Activated CD4-positive, CD25-positive, alpha-beta regulatory T cell treated with anti-CD3 and anti-CD28 coated beads, Interleukin-2, amount 50 U/mL, for 72 hours (primary cell): ENCODE results near the gene BMPR1A.
A peak's percentile ranks its signal among the peaks of the same experiment; 100 is the strongest.

Experiments
- DNase-seq: peaks from one replicate; pipeline ENCODE4 v3.0.0; 2021

Gene BMPR1A

GRCh38 chr10:86958116-86958900 is 201.9 kb downstream of the BMPR1A start, which contains the start of gene SNCG:
Gene SNCG, plus strand, starts transcription at chr10:86958599. Its CDS starts 99 bp downstream, at chr10:86958698.
- DNase-seq, result no peak

- no peak for DNase-seq
Measured at GRCh38 chr10:86958901-86959736, 202.7 kb downstream of the BMPR1A start.

GRCh38 chr10:86959737-86960002 is 203.3 kb downstream of the BMPR1A start:
- no peak for DNase-seq

DNA sequence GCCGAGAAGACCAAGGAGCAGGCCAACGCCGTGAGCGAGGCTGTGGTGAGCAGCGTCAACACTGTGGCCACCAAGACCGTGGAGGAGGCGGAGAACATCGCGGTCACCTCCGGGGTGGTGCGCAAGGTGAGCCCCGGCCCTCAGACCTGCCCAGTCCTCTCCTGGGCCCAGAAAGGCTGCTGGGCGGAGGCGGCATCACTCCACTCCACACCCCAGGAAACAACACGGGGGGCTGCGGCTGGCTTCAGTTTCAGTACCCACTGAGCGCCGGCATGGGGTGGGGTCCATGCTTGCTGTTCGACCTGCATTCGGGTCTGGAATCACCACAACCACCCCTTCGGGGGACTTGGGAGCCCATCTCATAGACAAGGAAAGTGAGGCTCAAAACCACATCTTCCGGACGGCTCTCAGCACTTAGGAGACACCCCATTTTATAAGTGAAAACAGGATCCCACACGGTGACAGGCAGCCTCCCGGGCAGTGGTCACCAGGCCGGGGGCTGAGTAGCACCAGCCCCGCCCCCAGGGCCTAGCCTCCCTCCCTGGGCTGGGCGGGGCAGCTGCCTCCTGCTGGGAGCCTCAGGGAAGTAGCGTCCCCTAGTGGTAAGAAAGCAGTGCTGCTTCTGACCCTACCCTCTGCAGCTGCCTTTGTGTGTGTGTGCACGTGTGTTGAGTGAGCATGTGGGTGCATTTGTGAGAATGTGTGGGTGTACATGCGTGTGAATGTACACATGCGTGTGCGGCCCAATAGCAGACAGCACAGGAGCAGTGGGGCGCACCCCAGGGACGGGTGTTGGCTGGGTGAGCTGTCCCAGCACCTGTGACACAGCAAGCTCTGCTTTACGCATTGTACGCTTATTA is 203.8 kb downstream of the BMPR1A start:
- peak; percentile 33 for DNase-seq

DNA sequence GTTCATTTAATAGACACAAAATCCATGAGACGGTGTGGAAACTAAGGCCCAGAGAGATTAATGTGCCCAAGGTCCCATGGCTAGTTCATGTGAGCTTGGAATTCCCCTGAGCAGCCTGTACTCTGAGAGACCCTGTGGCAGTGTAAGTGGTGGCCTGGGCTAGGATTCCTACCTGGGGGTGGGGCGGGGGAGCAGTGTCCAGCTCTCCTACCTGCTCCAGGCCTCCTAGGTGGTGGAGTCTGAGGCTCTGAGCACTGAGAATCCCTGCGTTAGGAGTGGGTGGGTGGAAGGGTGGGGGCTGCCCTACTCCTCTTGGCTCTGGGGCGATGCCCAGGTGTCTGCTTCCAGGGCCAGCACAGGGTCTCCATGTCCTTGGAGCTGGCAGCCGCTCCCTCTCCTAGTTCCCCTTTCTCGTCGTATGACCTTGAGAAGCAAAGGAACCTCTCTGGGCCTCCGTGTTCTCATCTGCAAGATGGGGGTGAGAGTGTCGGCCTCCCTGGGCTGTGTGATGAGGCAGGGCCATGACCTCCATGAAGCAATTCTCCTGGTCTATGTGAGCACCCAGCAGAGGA is 204.5 kb downstream of the BMPR1A start:
- DNase-seq, result no peak

DNA sequence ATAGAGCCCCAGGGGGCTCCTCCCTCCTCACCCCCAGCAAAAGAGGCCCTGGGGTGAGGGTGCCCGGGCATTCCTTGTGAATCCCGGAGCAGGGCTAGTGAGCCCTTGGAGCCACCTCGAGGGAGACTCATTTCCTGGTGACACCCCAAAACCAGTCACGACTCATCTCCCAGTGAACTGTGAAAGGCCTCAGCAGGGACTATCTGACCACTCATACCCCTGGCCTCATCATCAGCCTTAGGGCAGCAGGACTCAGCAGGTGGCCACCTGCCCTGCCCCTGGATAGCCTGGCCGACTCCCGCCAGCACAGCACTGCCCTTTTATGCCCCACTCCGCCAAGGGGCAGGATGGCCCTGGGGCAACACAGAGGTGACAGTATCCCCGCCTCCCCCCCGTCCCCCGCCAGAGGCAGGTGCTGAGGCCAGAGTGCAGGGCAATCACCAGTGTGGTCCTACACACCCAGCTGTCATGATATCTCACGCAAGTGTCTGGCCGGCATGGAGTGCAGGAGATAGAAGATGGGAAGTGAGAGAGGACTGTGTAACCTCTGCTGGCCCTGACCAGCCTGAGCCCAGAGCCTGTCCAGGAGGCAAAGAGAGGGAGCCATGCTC is 205.2 kb downstream of the BMPR1A start:
- DNase-seq, result peak; percentile 25

- DNase-seq, result no peak
Measured at GRCh38 chr10:86962136-86962980, 205.9 kb downstream of the BMPR1A start.

DNA sequence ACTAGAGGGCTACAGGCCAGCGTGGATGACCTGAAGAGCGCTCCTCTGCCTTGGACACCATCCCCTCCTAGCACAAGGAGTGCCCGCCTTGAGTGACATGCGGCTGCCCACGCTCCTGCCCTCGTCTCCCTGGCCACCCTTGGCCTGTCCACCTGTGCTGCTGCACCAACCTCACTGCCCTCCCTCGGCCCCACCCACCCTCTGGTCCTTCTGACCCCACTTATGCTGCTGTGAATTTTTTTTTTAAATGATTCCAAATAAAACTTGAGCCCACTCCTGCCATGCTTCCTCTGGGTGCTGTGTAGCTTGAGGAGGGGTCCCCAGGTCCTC is 206.5 kb downstream of the BMPR1A start:
- no peak for DNase-seq

DNA sequence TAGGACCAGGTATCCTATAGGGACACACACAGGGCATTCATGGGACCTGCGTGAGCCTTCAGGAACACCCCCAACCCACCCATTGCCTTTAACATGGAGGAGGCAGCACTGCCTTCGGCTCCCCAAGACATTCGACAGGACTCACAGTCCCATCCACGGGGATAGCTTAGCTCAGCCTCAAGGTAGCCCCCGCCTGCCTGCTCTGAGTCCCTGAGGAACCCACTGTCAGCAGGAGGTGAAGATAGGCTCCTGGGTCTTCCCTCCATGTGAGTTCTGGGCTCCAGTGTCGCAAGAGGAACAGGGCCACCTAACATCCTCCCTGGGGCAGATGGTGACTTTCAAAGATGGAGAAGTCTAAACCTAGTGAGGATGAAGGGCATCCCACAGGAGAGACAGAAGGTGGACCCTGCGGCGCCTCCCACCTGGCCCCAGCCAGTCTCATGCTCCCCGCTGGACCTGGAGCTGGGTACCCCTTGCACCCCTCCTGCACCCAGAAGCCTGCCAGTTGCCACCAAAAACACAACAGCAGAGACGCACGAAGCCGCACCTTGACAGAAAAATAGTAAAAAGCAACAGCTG is 207.0 kb downstream of the BMPR1A start:
- DNase-seq, result no peak

DNA sequence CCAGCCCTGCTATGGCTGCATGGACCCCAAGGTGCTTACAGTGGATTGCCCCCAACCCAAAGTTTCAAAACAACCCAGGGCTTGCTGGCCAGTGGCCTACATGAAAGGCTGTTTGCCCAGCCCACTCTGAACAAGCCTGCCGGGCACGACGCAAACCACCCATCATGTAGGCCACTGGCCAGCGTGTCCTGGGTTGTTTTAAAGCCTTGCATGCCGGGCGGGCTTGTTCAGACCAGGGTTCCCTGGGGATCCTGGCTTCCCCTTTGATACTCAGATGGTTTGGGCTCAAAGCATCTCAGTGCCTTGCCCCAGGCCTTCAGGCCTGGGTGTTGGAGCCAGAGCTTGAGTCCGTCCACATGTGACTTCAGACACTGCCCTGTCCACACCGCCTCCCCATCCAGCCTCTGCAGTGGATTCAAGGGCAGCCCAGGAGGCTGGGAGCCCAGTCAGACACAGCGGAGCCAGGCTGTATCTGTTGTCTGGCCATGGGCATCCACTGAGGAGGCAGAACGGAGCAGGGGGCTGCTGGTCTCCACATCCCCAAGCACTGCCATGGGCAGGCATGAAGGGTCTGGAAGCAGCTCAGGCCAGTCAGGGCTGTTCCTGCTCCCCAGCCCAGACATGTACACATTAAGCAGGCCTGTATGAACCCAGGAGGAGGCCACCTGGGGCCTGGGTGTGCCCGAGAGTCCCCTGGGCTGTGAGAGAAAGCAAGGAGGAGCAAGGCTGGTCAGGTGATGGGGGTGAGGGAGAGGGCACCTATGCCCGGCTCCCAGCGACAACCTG is 207.8 kb downstream of the BMPR1A start:
- DNase-seq, result no peak

DNA sequence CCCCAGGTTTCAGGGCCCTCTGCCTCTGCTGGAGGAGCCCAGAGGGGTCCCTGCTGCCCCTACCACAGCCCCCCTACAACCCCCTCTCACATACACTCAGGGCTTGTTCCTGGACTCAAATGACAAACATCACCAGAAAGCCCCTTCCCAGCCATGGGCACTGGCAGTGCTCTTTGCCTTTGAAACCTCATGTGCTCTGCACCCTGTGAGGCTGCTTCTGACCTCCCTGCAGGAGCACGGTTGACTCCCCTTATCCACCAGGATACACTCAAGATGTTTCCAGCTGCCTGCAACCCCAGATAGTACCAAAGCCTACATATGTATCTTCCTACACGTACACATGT is 208.4 kb downstream of the BMPR1A start:
- DNase-seq, result no peak

DNA sequence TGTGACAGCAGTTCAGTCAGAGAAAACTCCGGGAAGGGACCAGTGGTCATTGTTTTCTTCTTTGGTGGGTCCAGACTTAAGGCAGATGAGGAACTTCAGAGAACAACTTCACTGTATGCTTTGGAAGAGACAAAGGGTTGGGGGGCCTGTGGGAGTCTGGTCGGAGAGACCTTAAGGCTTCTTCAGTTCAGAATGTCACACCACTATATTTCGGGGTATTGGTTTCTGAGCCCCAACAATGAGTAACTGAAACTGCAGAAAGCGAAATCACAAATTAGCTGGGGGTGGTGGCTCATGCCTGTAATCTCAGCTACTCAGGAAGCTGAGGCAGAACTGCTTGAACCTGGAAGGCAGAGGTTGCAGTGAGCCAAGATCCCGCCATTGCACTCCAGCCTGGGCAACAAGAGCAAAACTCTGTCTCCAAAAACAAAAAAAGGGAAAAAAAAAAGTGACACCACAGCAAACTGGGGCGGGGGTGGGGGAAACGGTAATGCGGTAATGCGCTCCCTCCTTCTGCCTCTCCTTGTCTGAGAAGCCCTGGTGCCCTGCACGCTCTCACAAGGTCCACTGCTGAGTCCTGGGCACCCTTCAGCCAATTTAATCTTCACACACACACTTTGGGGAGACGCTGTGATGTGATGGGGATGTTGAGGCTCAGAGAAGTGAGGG is 209.7 kb downstream of the BMPR1A start:
- DNase-seq, result no peak

- DNase-seq, result no peak
Measured at GRCh38 chr10:86967481-86967941, 211.1 kb downstream of the BMPR1A start.

DNA sequence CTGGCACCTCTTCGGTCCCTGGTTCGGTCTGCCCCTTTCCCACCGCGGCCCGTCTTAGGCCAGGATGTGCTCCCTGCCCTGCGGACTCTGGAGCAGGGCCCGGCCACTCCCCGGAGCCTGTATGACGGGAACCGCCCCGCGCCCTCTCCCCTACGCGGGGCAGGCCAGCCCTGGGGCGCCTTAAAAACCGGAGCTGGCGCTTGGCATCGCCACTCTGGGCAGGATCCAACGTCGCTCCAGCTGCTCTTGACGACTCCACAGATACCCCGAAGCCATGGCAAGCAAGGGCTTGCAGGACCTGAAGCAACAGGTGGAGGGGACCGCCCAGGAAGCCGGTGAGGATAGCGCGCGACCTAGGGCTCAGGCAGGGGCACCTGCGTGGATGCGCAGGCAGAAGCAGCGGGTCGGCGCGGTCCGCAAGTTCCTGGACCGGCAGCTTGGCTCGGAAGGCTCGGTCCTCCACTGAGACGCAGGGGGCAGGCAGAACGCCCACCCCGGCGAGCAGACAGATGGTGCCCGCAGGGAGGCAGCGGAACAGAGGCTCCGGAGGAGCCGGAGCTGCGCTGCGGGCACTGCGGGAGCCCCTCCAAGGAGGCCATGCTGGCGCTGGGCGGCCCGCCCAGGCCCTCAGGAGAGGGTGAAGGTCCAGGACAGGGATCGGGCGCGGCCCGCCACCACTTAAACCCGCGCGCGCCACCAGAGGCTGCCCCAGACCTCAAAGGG is 212.0 kb downstream of the BMPR1A start, which contains the start of gene ADIRF:
ADIRF (plus strand) TSS at position 212 of the 723 bp plus-strand sequence; CDS start at position 275, 63 bp downstream.
- no peak for DNase-seq

GRCh38 chr10:86968994-86969355 is 212.6 kb downstream of the BMPR1A start:
- DNase-seq, result no peak

DNA sequence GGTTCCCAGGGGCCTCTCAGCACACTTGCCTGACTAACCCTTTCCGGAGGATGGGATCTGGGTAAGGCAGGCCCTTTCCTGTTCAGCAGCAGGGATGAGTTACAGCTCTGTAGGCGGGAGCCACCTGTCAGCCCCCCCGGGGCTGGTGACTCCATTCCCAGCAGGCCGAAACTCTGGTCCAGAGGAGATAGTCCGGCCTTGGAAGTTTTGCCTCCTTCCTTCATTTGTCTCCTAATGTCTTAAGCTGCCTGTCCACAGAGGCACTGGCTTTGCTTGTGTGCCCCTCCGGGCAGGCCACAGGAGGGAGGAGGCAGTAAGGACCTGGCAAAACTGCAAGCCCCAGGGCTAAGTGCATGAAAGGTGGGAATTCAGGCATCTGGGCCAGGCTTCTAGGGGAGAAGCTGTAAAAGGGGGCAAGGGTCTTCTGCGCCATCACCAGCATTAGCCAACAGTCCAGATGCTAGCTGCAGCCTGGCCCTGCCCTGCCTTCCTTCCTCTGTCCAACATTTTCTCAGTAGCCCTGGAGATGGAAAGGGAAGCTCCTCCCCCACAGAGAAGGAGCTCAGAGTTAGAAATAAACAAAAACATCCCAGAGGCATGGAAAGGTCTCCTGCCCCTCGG is 213.1 kb downstream of the BMPR1A start:
- no peak for DNase-seq

GRCh38 chr10:86970162-86970981 is 214.0 kb downstream of the BMPR1A start:
- no peak for DNase-seq

- no peak for DNase-seq
Measured at GRCh38 chr10:86970982-86971231, 214.5 kb downstream of the BMPR1A start.
